ENCODE measurements around the gene RPS27. TPM values are rescaled to one million over a fixed set of nuclear protein-coding genes. Genes with fewer than 3 reads are reported as not detected.
"Not testable (repeated sequence)": the region's sequence is repeated elsewhere in the genome, so short reads cannot be mapped to it uniquely, and the experiment has no call there.

RPS27 gene
- total RNA-seq, 1 donor from 2014 or later = 1,017 TPM

GRCh38 chr1:153962088-153963029 lies 28.2 kb upstream of the RPS27 start:
- peak; percentile 56 for DNase-seq

GRCh38 chr1:153963030-153963849 lies 27.3 kb upstream of the RPS27 start, which contains the start of gene SLC39A1:
SLC39A1 (minus strand) TSS chr1:153963537; CDS start chr1:153962715, 822 bp downstream.
- peak; percentile 98 for DNase-seq

- DNase-seq = peak; percentile 49
Measured at GRCh38 chr1:153963850-153964331, 26.7 kb upstream of the RPS27 start.

- DNase-seq = peak; percentile 99
Measured at GRCh38 chr1:153967107-153967999, 23.2 kb upstream of the RPS27 start, which contains the start of gene CREB3L4. CREB3L4 (plus strand) TSS chr1:153967902; CDS start chr1:153968526, 624 bp downstream.

GRCh38 chr1:153968000-153968363 lies 22.6 kb upstream of the RPS27 start:
- no peak for DNase-seq

GRCh38 chr1:153968408-153968807 lies 22.2 kb upstream of the RPS27 start:
- DNase-seq = no peak

GRCh38 chr1:153968972-153969371 lies 21.6 kb upstream of the RPS27 start:
- DNase-seq = no peak

GRCh38 chr1:153970346-153970745 lies 20.2 kb upstream of the RPS27 start:
- no peak for DNase-seq

GRCh38 chr1:153973071-153973470 lies 17.5 kb upstream of the RPS27 start:
- no peak for DNase-seq

GRCh38 chr1:153973525-153973924 lies 17.0 kb upstream of the RPS27 start:
- no peak for DNase-seq

GRCh38 chr1:153976819-153977249 lies 13.7 kb upstream of the RPS27 start:
- DNase-seq = peak; percentile 10

- peak; percentile 88 for DNase-seq
Measured at GRCh38 chr1:153977250-153978240, 13.0 kb upstream of the RPS27 start, which contains the start of gene JTB. JTB (minus strand) TSS chr1:153977674; CDS start chr1:153977252, 422 bp downstream.

- no peak for DNase-seq
Measured at GRCh38 chr1:153978274-153978909, 12.2 kb upstream of the RPS27 start.

GRCh38 chr1:153979091-153979490 lies 11.5 kb upstream of the RPS27 start:
- DNase-seq = not testable (repeated sequence)

GRCh38 chr1:153981735-153982134 lies 8.8 kb upstream of the RPS27 start:
- DNase-seq = not testable (repeated sequence)

GRCh38 chr1:153984123-153984894 lies 6.3 kb upstream of the RPS27 start:
- DNase-seq = no peak

- DNase-seq = peak; percentile 54
Measured at GRCh38 chr1:153985341-153985912, 5.1 kb upstream of the RPS27 start.

- DNase-seq = peak; percentile 87
Measured at GRCh38 chr1:153985941-153986761, 4.4 kb upstream of the RPS27 start, which contains the start of gene RAB13. RAB13 (minus strand) TSS chr1:153986339; CDS start chr1:153986236, 103 bp downstream.

Measured in dermis blood vessel endothelial cell (primary cell).